Naive B cell (primary cell): ENCODE measurements around the gene PPP2R2D. TPM values are rescaled to one million over a fixed set of nuclear protein-coding genes. Genes with fewer than 3 reads are reported as not detected.
A peak's percentile ranks its signal among the peaks of the same experiment; 100 is the strongest.

Experiments used
- ATAC-seq, 2 donors: fragments of 150-1000 bp; cut with Tn5 transposase; 2 replicates each; pipeline ENCODE4 v1.10.0; 2021; ENCODE audit warnings: low read depth in 2 of 2, mild to moderate bottlenecking in 2 of 2, moderate library complexity in 2 of 2
- DNase-seq: peaks from one replicate; pipeline ENCODE4 v3.0.0; 2022
- H3K27ac Mint-ChIP-seq, 6 donors: one replicate each; pipeline ENCODE4 v1.8.0; 2020 to 2022; ENCODE audit warnings: mild to moderate bottlenecking in 6 of 6, mixed read lengths in 6 of 6, moderate library complexity in 5 of 6, inconsistent platforms in 2 of 6
- H3K27me3 Mint-ChIP-seq, 3 donors: one replicate each; pipeline ENCODE4 v1.8.0; 2021 to 2022; ENCODE audit warnings: mixed read lengths in 3 of 3, mild to moderate bottlenecking in 1 of 3
- H3K36me3 Mint-ChIP-seq, 2 donors: one replicate each; pipeline ENCODE4 v1.8.0; 2020 to 2022; ENCODE audit warnings: mixed read lengths in 2 of 2, inconsistent platforms in 1 of 2, mild to moderate bottlenecking in 1 of 2
- H3K4me1 Mint-ChIP-seq, 3 donors: one replicate each; pipeline ENCODE4 v1.8.0; 2020 to 2022; ENCODE audit warnings: mixed read lengths in 3 of 3, inconsistent platforms in 1 of 3, mild to moderate bottlenecking in 1 of 3, moderate library complexity in 1 of 3
- H3K4me3 Mint-ChIP-seq, 8 donors: one replicate each; pipeline ENCODE4 v1.8.0; 2020 to 2022; ENCODE audit warnings: mild to moderate bottlenecking in 8 of 8, mixed read lengths in 8 of 8, moderate library complexity in 8 of 8, inconsistent platforms in 2 of 8
- H3K9me3 Mint-ChIP-seq, 7 donors: one replicate each; pipeline ENCODE4 v1.8.0; 2020 to 2022; ENCODE audit warnings: mixed read lengths in 7 of 7, mild to moderate bottlenecking in 5 of 7, inconsistent platforms in 2 of 7, moderate library complexity in 1 of 7
- polyA plus RNA-seq, 6 donors: library from polyadenylated mRNA; unstranded; fragments of 300-500 nt; fragmentation: Illumina TruSeq; gene quantifications; one replicate each; pipeline ENCODE4 v1.2.3, GENCODE V29; 2021; ENCODE audit warnings: low read depth in 6 of 6

The PPP2R2D gene
- polyA plus RNA-seq, 6 donors from 2014 or later = 15.0 to 27.4 (median 22.3) TPM

- Mint-ChIP-seq H3K4me3 (no peak overlapping the region), H3K9me3 (peaks cover 0 to 2% (median 0%) of the 10 kb centered on the region in 7 donors), H3K4me1 (peaks cover 0 to 3% (median 0%) of the 10 kb centered on the region in 3 donors), H3K36me3 (no peaks in the 10 kb centered on the region), H3K27ac (no peak overlapping the region), H3K27me3 (peaks cover 17 to 41% (median 25%) of the 10 kb centered on the region in 3 donors)
- ATAC-seq (no peak), DNase-seq (no peak)
Observed at GRCh38 chr10:131858583-131859340, 42.0 kb upstream of the PPP2R2D start.

GRCh38 chr10:131859341-131860020, 41.3 kb upstream of the PPP2R2D start:
- DNase-seq = no peak

GRCh38 chr10:131860311-131860710, 40.5 kb upstream of the PPP2R2D start:
- H3K9me3 Mint-ChIP-seq = peaks cover 0 to 2% (median 0%) of the 10 kb centered on the region in 7 donors
- H3K4me3 Mint-ChIP-seq = no peak overlapping the region
- peaks cover 17 to 35% (median 25%) of the 10 kb centered on the region in 3 donors for H3K27me3 Mint-ChIP-seq
- DNase-seq (no peak), ATAC-seq (no peak)
- H3K27ac Mint-ChIP-seq = no peak overlapping the region
- H3K36me3 Mint-ChIP-seq = no peaks in the 10 kb centered on the region
- peaks cover 0 to 3% (median 0%) of the 10 kb centered on the region in 3 donors for H3K4me1 Mint-ChIP-seq

More at GRCh38 chr10:131859341-131860020, 41.3 kb upstream of the PPP2R2D start:
- Mint-ChIP-seq H3K4me1 (peaks cover 0 to 3% (median 0%) of the 10 kb centered on the region in 3 donors), H3K27ac (no peak overlapping the region), H3K36me3 (no peaks in the 10 kb centered on the region), H3K27me3 (peaks cover 17 to 41% (median 25%) of the 10 kb centered on the region in 3 donors), H3K4me3 (no peak overlapping the region), H3K9me3 (peaks cover 0 to 2% (median 0%) of the 10 kb centered on the region in 7 donors)
- ATAC-seq = no peak

GRCh38 chr10:131860806-131861440, 39.9 kb upstream of the PPP2R2D start:
- DNase-seq (no peak), ATAC-seq (no peak)
- H3K27ac Mint-ChIP-seq = no peak overlapping the region
- H3K4me1 Mint-ChIP-seq = peaks cover 0 to 3% (median 0%) of the 10 kb centered on the region in 3 donors
- H3K9me3 Mint-ChIP-seq = peaks cover 0 to 2% (median 0%) of the 10 kb centered on the region in 7 donors
- peaks cover 17 to 31% (median 31%) of the 10 kb centered on the region in 3 donors for H3K27me3 Mint-ChIP-seq
- no peaks in the 10 kb centered on the region for H3K36me3 Mint-ChIP-seq
- no peak overlapping the region for H3K4me3 Mint-ChIP-seq

GRCh38 chr10:131862548-131862947, 38.3 kb upstream of the PPP2R2D start:
- H3K36me3 Mint-ChIP-seq = no peaks in the 10 kb centered on the region
- peaks cover 0 to 1% (median 0%) of the 10 kb centered on the region in 3 donors for H3K4me1 Mint-ChIP-seq
- peaks cover 14 to 25% (median 19%) of the 10 kb centered on the region in 3 donors for H3K27me3 Mint-ChIP-seq
- no peak overlapping the region for H3K4me3 Mint-ChIP-seq
- ATAC-seq = no peak
- DNase-seq = no peak
- no peak overlapping the region for H3K27ac Mint-ChIP-seq
- peaks cover 0 to 2% (median 0%) of the 10 kb centered on the region in 7 donors for H3K9me3 Mint-ChIP-seq

- DNase-seq = no peak
- no peaks in the 10 kb centered on the region for H3K36me3 Mint-ChIP-seq
Observed at GRCh38 chr10:131865223-131865917, 35.4 kb upstream of the PPP2R2D start.

GRCh38 chr10:131866673-131867072, 34.1 kb upstream of the PPP2R2D start:
- no peak for ATAC-seq

More at GRCh38 chr10:131865223-131865917, 35.4 kb upstream of the PPP2R2D start:
- ATAC-seq = no peak
- Mint-ChIP-seq H3K27ac (no peak overlapping the region), H3K9me3 (no peaks in the 10 kb centered on the region), H3K27me3 (peaks cover 10 to 24% (median 17%) of the 10 kb centered on the region in 3 donors), H3K4me3 (no peak overlapping the region), H3K4me1 (no peaks in the 10 kb centered on the region)

GRCh38 chr10:131868436-131868835, 32.4 kb upstream of the PPP2R2D start:
- H3K4me3 Mint-ChIP-seq = peak overlapping the region in 1 of 8 donors; percentile 34
- H3K27me3 Mint-ChIP-seq = peaks cover 7 to 16% (median 14%) of the 10 kb centered on the region in 3 donors
- DNase-seq (no peak), ATAC-seq (no peak)
- H3K9me3 Mint-ChIP-seq = no peaks in the 10 kb centered on the region
- H3K36me3 Mint-ChIP-seq = no peaks in the 10 kb centered on the region
- no peaks in the 10 kb centered on the region for H3K4me1 Mint-ChIP-seq
- H3K27ac Mint-ChIP-seq = no peak overlapping the region

More at GRCh38 chr10:131866673-131867072, 34.1 kb upstream of the PPP2R2D start:
- H3K27me3 Mint-ChIP-seq = peaks cover 7 to 24% (median 17%) of the 10 kb centered on the region in 3 donors
- no peak for DNase-seq
- H3K4me1 Mint-ChIP-seq = no peaks in the 10 kb centered on the region
- no peak overlapping the region for H3K4me3 Mint-ChIP-seq
- no peaks in the 10 kb centered on the region for H3K36me3 Mint-ChIP-seq
- no peaks in the 10 kb centered on the region for H3K9me3 Mint-ChIP-seq
- peak overlapping the region in 1 of 6 donors; percentile 22 for H3K27ac Mint-ChIP-seq

GRCh38 chr10:131869344-131869743, 31.5 kb upstream of the PPP2R2D start:
- Mint-ChIP-seq H3K4me1 (peaks cover 0 to under 1% (median 0%) of the 10 kb centered on the region in 3 donors), H3K36me3 (no peaks in the 10 kb centered on the region), H3K27me3 (peaks cover 7 to 16% (median 15%) of the 10 kb centered on the region in 3 donors), H3K27ac (no peak overlapping the region), H3K4me3 (no peak overlapping the region), H3K9me3 (no peaks in the 10 kb centered on the region)
- no peak for ATAC-seq
- no peak for DNase-seq

- H3K27ac Mint-ChIP-seq = peak overlapping the region in 1 of 6 donors; percentile 76
- DNase-seq (no peak), ATAC-seq (no peak)
- H3K36me3 Mint-ChIP-seq = no peaks in the 10 kb centered on the region
- peaks cover 14 to 22% (median 20%) of the 10 kb centered on the region in 3 donors for H3K27me3 Mint-ChIP-seq
- H3K9me3 Mint-ChIP-seq = no peaks in the 10 kb centered on the region
- peaks cover 0 to 6% (median 4%) of the 10 kb centered on the region in 3 donors for H3K4me1 Mint-ChIP-seq
- H3K4me3 Mint-ChIP-seq = no peak overlapping the region
Observed at GRCh38 chr10:131870411-131870810, 30.4 kb upstream of the PPP2R2D start.

GRCh38 chr10:131870831-131871672, 29.8 kb upstream of the PPP2R2D start:
- ATAC-seq (no peak), DNase-seq (no peak)
- Mint-ChIP-seq H3K4me1 (peaks cover 0 to 6% (median 4%) of the 10 kb centered on the region in 3 donors), H3K27me3 (peaks cover 14 to 26% (median 19%) of the 10 kb centered on the region in 3 donors), H3K27ac (no peak overlapping the region), H3K36me3 (no peaks in the 10 kb centered on the region), H3K9me3 (no peaks in the 10 kb centered on the region), H3K4me3 (no peak overlapping the region)

- Mint-ChIP-seq H3K9me3 (no peaks in the 10 kb centered on the region), H3K27ac (peak overlapping the region in 1 of 6 donors; percentile 53), H3K4me1 (peaks cover 0 to 6% (median 4%) of the 10 kb centered on the region in 3 donors), H3K36me3 (no peaks in the 10 kb centered on the region), H3K4me3 (no peak overlapping the region), H3K27me3 (peaks cover 18 to 26% (median 25%) of the 10 kb centered on the region in 3 donors)
- DNase-seq (no peak), ATAC-seq (no peak)
Observed at GRCh38 chr10:131871673-131872005, 29.2 kb upstream of the PPP2R2D start.
